ENCODE data around the gene VMO1. TPM values are rescaled to one million over a fixed set of nuclear protein-coding genes. Genes with fewer than 3 reads are reported as not detected.

Gene VMO1, protein sequence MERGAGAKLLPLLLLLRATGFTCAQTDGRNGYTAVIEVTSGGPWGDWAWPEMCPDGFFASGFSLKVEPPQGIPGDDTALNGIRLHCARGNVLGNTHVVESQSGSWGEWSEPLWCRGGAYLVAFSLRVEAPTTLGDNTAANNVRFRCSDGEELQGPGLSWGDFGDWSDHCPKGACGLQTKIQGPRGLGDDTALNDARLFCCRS
- 1.9 TPM for total RNA-seq

DNA sequence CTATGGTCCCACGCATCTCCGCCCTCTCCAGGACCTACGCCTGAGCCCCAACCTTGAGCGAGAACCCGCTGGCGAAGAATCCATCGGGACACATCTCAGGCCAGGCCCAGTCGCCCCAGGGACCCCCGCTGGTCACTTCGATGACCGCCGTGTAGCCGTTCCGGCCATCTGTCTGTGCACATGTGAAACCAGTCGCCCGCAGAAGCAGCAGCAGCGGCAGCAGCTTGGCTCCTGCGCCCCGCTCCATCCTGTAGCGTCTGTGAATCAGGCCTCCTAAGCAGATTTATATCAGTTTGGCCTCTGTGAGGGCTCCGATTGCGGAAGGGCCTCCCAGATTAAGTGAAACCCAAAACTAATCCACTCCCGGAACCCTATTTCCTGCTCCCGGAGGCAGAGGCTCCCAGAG, at the start of gene VMO1:
Gene VMO1, minus strand, starts transcription at position 259 of the 406 bp plus-strand sequence. Its CDS starts 12 bp downstream, at position 247.

DNA sequence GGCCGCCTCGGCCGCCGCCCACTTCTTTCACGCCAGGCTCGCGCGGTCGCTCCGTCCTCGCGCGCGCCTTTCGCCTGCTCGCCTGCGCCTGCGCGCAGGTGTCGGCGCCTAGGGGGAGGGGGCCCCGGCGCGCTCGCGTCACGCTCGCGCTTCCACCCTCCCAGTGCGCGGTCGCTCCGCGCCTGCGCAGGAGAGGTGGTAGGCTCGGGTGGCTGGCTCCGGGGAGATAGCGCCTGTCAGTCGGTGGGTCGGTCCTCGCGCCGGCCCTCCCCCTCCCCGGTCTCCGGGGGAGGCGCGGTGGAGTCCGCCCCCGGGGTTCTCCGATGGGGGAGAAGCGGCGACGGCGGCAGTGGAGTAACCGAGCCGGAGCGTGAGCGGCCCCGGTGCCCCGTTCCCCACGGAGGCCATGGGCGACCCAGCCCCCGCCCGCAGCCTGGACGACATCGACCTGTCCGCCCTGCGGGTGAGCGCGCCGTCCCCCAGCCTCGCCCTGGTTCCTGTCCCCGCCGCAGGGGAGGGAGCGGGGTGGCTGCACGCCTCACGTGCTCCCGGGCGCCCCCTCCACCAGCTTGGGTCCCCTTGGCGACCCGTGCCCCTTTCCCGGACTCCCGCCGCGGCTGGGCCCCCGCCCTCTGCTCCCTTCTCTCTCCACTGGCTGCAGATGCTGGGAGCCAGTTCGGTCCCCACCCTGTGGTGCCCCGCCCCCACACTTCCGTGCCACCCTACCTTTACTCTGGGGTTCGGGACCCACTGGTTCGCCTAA, 47.2 kb upstream of the VMO1 start, which contains the start of gene MINK1:
Gene MINK1, plus strand, starts transcription at position 163 of the 763 bp plus-strand sequence. Its CDS starts 244 bp downstream, at position 407.

DNA sequence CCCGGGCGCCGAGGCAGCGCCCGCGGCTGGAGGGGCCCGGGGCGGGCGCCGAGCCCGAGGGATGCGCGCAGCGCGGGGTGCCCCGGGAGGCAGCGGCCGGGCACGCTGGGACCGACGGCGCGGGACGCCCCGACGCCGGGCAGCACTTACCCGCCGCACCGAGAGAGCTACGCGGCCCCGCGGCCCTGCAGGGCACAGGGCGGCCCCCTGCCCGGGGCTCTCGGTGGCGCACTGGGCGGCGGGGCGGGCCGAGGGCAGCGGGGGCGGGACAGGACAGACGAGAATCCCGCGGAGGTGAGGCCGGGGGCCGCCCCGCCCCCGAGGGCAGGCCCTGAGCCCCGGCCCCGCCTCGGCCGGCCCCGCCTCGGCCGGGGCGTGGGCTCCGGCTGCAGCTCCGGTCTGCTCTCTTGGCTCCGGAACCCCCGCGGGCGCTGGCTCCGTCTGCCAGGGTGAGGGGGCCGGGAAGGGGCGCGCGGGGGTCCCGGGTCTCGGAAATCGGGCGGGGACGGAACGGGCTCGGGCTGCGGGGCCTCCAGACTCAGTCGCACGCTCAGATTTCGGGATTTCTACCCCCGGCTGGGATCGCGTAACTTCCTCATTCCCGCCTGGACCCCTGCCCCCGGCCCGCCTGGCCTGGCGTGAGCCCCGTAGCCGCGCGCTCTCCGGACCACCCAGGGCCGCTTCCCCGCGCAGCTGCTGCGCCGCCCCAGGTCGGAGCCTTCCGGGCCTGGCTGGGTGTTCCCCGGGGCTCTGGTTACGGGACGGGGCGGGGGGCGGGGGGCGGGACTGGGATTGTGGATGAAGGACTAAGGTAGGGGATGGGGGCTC, 20.8 kb upstream of the VMO1 start, which contains the start of gene PLD2:
Gene PLD2, plus strand, starts transcription at position 376 of the 828 bp plus-strand sequence. CDS start 621 bp downstream, outside the sequence.

DNA sequence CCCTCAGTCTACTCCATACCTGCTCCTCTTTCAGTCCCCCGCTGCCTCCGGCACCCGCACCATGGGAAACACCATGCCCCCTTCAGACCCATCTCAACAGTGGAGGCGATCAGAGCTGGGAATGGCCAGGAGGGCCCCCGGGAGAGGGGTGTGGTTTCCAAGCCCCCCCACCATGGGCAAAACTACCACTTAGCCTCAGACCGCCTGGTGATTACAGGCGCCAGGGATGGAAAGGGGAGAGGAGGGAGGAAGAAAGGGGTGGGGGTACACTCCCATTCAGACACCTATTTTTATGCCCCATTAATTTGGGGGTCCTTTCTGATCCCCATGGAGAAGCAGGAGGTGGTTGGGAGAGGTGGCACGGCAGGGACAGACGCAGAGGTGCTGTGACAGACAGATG, 16.1 kb upstream of the VMO1 start, which contains the start of gene C17orf114:
Gene C17orf114, minus strand, starts transcription at position 101 of the 400 bp plus-strand sequence.

DNA sequence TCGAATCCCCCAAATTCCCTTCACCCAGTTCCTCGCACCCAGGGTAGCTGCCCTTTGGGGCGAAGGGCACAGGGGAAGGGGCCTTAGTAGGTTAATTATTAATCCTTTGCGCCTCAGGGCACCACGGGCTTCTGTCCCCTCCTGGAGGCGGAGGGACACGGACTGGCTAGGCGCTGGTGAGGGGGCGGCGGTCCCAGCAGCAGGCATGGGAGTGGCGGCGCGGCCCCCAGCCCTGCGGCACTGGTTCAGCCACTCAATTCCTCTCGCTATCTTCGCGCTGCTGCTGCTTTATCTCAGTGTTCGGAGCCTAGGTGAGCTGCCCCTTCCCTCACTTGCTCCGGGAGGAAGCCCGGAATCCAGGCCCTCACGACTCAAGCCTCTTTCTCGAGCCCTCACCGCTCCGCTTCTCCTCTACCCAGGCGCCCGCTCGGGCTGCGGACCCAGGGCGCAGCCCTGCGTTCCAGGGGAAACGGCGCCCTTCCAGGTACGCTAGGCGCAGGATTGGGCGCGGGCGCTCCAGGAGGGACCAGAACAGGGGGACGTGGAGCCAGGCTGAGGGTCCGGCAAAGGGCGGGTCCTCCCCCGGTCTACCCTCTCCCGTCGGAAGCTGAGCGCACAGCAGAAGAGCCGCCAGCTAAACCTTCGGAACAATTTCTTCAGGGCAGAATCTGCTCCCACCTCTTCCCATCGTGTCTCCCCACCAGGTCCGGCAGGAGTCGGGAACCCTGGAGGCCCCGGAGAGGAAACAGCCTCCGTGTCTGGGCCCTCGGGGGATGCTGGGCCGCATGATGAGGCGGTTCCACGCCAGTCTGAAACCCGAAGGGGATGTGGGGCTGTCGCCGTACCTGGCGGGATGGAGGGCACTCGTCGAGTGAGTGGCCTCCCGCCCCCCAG, 2.9 kb upstream of the VMO1 start, which contains the start of gene GLTPD2:
Gene GLTPD2, plus strand, starts transcription at position 158 of the 894 bp plus-strand sequence. Its CDS starts 48 bp downstream, at position 206.

DNA sequence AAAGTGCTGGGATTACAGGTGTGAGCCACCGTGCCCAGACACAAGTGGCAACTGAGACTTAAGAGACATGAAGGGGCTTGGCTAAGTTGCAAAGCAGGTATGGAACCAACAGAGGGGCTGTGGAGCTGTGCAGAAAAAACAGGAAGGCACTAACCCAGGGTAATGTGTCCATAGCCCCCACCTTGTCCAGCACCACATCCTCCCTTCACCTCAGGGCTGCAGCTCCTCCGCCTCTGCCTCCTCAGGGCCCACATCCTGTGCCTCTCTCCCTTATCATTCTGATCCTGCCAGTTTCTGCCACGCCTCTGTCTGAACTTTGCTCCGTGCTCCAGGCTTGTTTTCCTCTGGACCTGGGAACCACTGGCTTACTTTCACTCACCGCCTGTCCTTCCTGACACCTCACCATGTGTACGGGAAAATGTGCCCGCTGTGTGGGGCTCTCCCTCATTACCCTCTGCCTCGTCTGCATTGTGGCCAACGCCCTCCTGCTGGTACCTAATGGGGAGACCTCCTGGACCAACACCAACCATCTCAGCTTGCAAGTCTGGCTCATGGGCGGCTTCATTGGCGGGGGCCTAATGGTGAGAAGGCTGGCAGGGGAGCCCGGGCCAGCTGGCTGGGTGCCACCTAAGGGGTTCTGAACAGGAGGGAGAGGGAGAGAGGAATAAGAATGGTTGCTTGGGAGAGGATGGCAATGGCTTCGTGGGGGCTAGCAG, 14.5 kb downstream of the VMO1 start, which contains the start of gene TM4SF5:
Gene TM4SF5, plus strand, starts transcription at position 368 of the 716 bp plus-strand sequence. Its CDS starts 37 bp downstream, at position 405.

DNA sequence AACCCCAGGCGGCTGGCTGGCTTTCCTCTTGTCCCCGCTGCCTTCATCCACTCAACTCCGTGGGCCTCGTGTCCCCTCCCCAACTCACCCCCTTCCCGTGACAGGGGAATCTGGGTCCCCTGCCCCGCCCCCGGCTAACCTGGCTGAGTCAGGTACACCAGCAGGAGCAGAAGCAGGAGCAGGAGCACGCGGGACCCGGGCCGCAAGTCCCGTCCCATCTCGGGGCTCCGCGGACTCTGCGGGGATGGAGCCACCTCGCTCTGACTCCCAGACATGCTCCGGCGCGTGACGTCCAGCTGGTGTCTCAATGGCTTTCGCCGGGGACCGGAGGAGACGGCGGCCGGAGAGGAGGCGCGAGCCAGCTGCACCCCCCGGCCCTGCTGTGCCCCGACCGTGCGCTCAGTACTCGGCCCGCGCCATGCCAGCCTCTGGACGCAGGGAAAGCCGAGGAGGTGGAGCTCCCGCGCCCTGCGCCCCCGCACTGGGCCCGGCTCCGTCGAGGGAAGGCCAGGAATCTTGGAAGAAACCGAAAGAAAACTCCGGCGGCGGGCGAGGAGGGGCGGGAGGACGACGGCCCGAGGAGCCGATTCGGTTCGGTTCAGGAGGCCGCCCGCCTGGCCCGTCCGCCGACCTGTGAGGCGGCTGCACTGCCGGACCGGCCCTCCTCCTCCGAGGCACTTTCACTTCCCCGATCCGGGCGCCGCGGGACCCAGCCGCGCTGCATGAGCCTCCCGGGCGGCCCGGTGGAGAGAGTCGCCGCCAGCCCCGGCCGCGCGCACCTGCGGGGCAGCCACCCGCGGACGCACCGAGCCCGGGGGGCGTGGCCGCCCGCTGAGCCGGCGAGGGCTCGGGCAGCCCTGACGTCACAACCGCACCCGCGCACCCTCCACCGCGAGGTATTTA, 46.8 kb downstream of the VMO1 start, which contains the start of the genes CXCL16 and ZMYND15:
Gene CXCL16, minus strand, starts transcription at position 807 of the 903 bp plus-strand sequence. Its CDS starts 589 bp downstream, at position 218.
Gene ZMYND15, plus strand, starts transcription at position 712 of the 903 bp plus-strand sequence. CDS start 716 bp downstream, outside the sequence.

Other genes with a start within 250 kb of the VMO1 start
- gene MYBBP1A, start 231.0 kb downstream of the VMO1 start, total RNA-seq = 38.4 TPM
- gene GGT6, start 225.8 kb downstream of the VMO1 start, total RNA-seq = 15.0 TPM
- 95.6 TPM for gene SMTNL2, start 201.8 kb downstream of the VMO1 start, total RNA-seq
- gene ALOX15, start 144.7 kb downstream of the VMO1 start, total RNA-seq = 0.58 TPM
- 76.5 TPM for gene PELP1, start 82.2 kb downstream of the VMO1 start, total RNA-seq
- 21.9 TPM for gene ARRB2, start 75.7 kb downstream of the VMO1 start, total RNA-seq
- gene MED11, start 54.9 kb downstream of the VMO1 start, total RNA-seq = 19.4 TPM
- 0.99 TPM for gene ZMYND15, start 46.5 kb downstream of the VMO1 start, total RNA-seq
- gene CXCL16, start 46.4 kb downstream of the VMO1 start, total RNA-seq = 14.1 TPM
- gene TM4SF5, start 14.5 kb downstream of the VMO1 start, total RNA-seq = 0.53 TPM
- gene GLTPD2, start 2.6 kb upstream of the VMO1 start, total RNA-seq = 5.0 TPM
- 118 TPM for gene PSMB6, start 9.8 kb upstream of the VMO1 start, total RNA-seq
- gene PLD2, start 20.8 kb upstream of the VMO1 start, total RNA-seq = 28.2 TPM
- gene MINK1, start 47.0 kb upstream of the VMO1 start, total RNA-seq = 46.9 TPM
- gene C17orf107, start 113.2 kb upstream of the VMO1 start, total RNA-seq = 5.6 TPM
- 1.9 TPM for gene CHRNE, start 116.7 kb upstream of the VMO1 start, total RNA-seq
- 0.88 TPM for gene GP1BA, start 145.9 kb upstream of the VMO1 start, total RNA-seq
- 70.5 TPM for gene SLC25A11, start 153.7 kb upstream of the VMO1 start, total RNA-seq
- gene RNF167, start 153.9 kb upstream of the VMO1 start, total RNA-seq = 33.1 TPM
- 419 TPM for gene PFN1, start 162.2 kb upstream of the VMO1 start, total RNA-seq
- gene ENO3, start 164.8 kb upstream of the VMO1 start, total RNA-seq = 699 TPM
- 76.4 TPM for gene SPAG7, start 181.5 kb upstream of the VMO1 start, total RNA-seq
- gene CAMTA2, start 201.3 kb upstream of the VMO1 start, total RNA-seq = 15.8 TPM
- 0.58 TPM for gene INCA1, start 211.2 kb upstream of the VMO1 start, total RNA-seq
- gene KIF1C, start 211.6 kb upstream of the VMO1 start, total RNA-seq = 44.0 TPM
- 0.58 TPM for gene SLC52A1, start 249.1 kb upstream of the VMO1 start, total RNA-seq